HEK293T (cell line): ENCODE results near the gene ALOX15.

Experiments used
- BHLHE40 ChIP-seq: fragments of 450-650 bp; IDR thresholded peaks from 2 replicates; pipeline ENCODE4 v1.6.1; 2016; ENCODE audit warnings: mild to moderate bottlenecking, moderate library complexity, borderline replicate concordance
- SUZ12 ChIP-seq: fragments of 450-650 bp; IDR thresholded peaks from 2 replicates; pipeline ENCODE4 v1.6.1; 2016; ENCODE audit warnings: mild to moderate bottlenecking
- TF ChIP-seq, protein P1 (sequence below): fragments of 450-650 bp; IDR thresholded peaks from 2 replicates; pipeline ENCODE4 v1.6.1; 2016

DNA sequence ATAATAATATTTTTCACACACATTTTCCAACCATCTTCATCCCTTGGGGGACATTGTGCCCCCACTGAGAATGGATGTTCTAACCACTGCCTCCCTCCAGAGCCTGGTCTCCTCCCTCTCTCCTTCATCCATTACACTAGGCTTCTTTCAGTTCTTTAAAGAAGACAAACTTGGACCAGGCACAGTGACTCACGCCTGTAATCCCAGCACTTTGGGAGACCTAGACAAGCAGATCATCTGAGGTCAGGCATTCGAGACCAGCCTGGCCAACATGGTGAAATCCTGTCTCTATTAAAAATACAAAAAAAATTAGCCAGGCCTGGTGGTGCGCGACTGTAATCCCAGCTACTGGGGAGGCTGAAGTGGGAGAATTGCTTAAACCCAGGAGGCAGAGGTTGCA lies 6.5 kb downstream of the ALOX15 start:
- TF ChIP-seq SUZ12 (no peak), BHLHE40 (no peak)
- TF ChIP-seq, protein P1, sequence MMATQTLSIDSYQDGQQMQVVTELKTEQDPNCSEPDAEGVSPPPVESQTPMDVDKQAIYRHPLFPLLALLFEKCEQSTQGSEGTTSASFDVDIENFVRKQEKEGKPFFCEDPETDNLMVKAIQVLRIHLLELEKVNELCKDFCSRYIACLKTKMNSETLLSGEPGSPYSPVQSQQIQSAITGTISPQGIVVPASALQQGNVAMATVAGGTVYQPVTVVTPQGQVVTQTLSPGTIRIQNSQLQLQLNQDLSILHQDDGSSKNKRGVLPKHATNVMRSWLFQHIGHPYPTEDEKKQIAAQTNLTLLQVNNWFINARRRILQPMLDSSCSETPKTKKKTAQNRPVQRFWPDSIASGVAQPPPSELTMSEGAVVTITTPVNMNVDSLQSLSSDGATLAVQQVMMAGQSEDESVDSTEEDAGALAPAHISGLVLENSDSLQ = no peak
